ENCODE data around the gene CCDC9B. TPM values are rescaled to one million over a fixed set of nuclear protein-coding genes. Genes with fewer than 3 reads are reported as not detected.

Gene CCDC9B
- total RNA-seq, 2 donors from 2014 or later: 9.0 to 29.7 TPM

DNA sequence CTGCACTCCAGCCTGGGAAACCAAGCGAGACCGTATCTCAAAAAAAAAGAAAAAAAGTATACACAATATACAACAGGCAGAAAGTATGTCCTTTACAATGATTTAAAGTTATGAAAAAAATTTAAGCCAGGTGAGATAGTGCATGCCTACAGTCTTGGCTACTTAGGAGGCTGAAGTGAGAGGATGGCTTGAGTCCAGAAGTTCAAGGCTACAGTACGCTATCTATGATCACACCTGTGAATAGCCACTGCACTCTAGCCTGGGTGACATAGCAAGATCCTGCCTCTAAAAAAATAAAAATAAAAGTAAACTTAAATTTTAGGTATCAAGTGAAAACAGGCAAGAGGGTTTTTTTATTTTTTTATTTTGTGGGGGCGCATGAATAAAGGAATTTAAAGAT lies 38.6 kb upstream of the CCDC9B start:
- H3K4me1 ChIP-seq (replicated peaks): no peaks in the 10 kb centered on the region
- no peaks in the 10 kb centered on the region for H3K36me3 ChIP-seq
- H3K27me3 ChIP-seq (replicated peaks; ENCODE audit: insufficient read depth): no peaks in the 10 kb centered on the region
- WGBS: 88% methylated on average over 4 of the region's 4 CpGs
- no peaks in the 10 kb centered on the region for H3K9me3 ChIP-seq
- no peak overlapping the region for H3K27ac ChIP-seq
- no peak overlapping the region for H3K4me3 ChIP-seq
- TF ChIP-seq, protein P1, sequence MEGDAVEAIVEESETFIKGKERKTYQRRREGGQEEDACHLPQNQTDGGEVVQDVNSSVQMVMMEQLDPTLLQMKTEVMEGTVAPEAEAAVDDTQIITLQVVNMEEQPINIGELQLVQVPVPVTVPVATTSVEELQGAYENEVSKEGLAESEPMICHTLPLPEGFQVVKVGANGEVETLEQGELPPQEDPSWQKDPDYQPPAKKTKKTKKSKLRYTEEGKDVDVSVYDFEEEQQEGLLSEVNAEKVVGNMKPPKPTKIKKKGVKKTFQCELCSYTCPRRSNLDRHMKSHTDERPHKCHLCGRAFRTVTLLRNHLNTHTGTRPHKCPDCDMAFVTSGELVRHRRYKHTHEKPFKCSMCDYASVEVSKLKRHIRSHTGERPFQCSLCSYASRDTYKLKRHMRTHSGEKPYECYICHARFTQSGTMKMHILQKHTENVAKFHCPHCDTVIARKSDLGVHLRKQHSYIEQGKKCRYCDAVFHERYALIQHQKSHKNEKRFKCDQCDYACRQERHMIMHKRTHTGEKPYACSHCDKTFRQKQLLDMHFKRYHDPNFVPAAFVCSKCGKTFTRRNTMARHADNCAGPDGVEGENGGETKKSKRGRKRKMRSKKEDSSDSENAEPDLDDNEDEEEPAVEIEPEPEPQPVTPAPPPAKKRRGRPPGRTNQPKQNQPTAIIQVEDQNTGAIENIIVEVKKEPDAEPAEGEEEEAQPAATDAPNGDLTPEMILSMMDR (IDR thresholded peaks at IDR 0.05): no peak
- TF ChIP-seq POLR2AphosphoS5 (IDR thresholded peaks at IDR 0.05) (no peak), POLR2A (IDR thresholded peaks at IDR 0.05) (no peak)
- intact Hi-C loops (cut with DNase I): no loop called here
- no peak for DNase-seq (ENCODE audit: low spot score)

DNA sequence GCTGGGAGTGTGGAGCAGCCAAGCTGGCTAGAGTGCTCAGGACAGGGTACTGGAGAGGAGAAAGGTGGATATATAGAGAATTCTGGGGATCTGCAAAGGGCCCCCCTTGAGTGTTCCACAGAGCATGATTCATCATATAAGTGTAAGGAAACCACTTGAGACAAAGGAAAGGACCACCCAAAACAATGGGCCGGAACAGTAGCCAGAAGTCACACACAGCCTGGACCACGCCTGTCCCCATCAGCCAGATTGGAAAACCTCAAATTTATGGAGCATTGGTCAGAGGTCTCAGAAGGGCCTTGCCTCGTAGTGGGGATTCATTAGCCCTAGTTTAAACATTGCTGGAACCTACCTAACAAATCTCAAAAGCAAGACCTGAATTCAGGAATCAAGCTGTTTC lies 36.9 kb upstream of the CCDC9B start:
- no peak for DNase-seq (ENCODE audit: low spot score)
- intact Hi-C loops (cut with DNase I): no loop called here
- Histone ChIP-seq H3K4me1 (replicated peaks) (no peaks in the 10 kb centered on the region), H3K27me3 (replicated peaks; ENCODE audit: insufficient read depth) (no peaks in the 10 kb centered on the region), H3K36me3 (no peaks in the 10 kb centered on the region), H3K4me3 (no peak overlapping the region), H3K27ac (no peak overlapping the region), H3K9me3 (no peaks in the 10 kb centered on the region)
- 67% methylated on average over 3 of the region's 3 CpGs for WGBS
- TF ChIP-seq, protein P1 (IDR thresholded peaks at IDR 0.05): no peak
- no peak for TF ChIP-seq POLR2A (IDR thresholded peaks at IDR 0.05)
- TF ChIP-seq POLR2AphosphoS5 (IDR thresholded peaks at IDR 0.05): no peak

DNA sequence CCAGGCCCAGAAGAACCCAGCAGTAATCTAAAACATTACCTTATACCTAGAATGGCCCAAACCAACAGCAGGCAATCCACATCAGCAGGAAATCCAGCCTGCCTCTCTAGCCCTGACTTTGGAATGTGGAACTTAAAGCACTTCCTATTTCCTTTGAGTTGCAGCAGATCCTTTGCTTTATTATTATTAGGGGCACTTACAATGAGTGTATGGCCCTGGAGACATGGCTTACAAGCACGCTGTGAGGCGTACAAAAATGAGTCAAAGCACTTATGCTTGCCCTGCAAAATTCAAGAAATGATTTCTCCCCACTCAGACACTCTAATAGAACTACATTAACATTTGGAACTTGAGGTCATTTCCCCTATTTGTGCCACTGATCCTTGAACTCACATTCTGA lies 32.2 kb upstream of the CCDC9B start:
- no peak overlapping the region for H3K27ac ChIP-seq
- H3K27me3 ChIP-seq (replicated peaks; ENCODE audit: insufficient read depth): no peaks in the 10 kb centered on the region
- no peak overlapping the region for H3K4me3 ChIP-seq
- intact Hi-C loops (cut with DNase I): no loop called here
- WGBS: 71% methylated on average over 2 of the region's 2 CpGs
- peaks cover 2% of the 10 kb centered on the region for H3K4me1 ChIP-seq (replicated peaks)
- TF ChIP-seq POLR2A (IDR thresholded peaks at IDR 0.05) (no peak), POLR2AphosphoS5 (IDR thresholded peaks at IDR 0.05) (no peak)
- TF ChIP-seq, protein P1 (IDR thresholded peaks at IDR 0.05): no peak
- DNase-seq (ENCODE audit: low spot score): no peak
- H3K9me3 ChIP-seq: no peaks in the 10 kb centered on the region
- no peaks in the 10 kb centered on the region for H3K36me3 ChIP-seq

DNA sequence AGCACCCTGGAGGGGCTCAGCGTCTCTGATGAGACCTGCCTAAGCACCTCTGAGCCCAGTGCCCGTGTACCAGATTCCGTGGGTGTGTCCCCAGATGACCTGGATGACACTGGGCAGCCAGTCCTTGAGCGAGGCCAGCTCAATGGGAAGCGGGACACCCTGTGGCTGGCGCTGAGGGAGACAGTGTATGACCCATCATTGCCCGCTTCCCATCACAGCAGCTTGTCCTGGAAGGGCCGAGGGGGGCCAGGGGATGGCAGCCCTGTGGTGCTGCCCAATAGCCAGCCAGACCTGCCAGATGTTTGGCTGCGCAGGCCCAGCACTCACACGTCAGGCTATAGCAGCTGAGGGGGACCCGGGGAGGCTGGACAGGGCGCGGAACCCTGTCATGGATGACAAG lies 29.2 kb upstream of the CCDC9B start:
- intact Hi-C loops (cut with DNase I): loop anchor here (10.0 kb wide), 1 partner anchor 85 kb away; the partner anchor contains the start of gene ANKRD63
- H3K9me3 ChIP-seq: no peaks in the 10 kb centered on the region
- no peak for DNase-seq (ENCODE audit: low spot score)
- TF ChIP-seq POLR2A (IDR thresholded peaks at IDR 0.05) (no peak), POLR2AphosphoS5 (IDR thresholded peaks at IDR 0.05) (no peak)
- TF ChIP-seq, protein P1 (IDR thresholded peaks at IDR 0.05): no peak
- peaks cover 5% of the 10 kb centered on the region for H3K4me1 ChIP-seq (replicated peaks)
- no peaks in the 10 kb centered on the region for H3K27me3 ChIP-seq (replicated peaks; ENCODE audit: insufficient read depth)
- 93% methylated on average over 13 of the region's 13 CpGs for WGBS
- no peak overlapping the region for H3K4me3 ChIP-seq
- no peaks in the 10 kb centered on the region for H3K36me3 ChIP-seq
- H3K27ac ChIP-seq: no peak overlapping the region

DNA sequence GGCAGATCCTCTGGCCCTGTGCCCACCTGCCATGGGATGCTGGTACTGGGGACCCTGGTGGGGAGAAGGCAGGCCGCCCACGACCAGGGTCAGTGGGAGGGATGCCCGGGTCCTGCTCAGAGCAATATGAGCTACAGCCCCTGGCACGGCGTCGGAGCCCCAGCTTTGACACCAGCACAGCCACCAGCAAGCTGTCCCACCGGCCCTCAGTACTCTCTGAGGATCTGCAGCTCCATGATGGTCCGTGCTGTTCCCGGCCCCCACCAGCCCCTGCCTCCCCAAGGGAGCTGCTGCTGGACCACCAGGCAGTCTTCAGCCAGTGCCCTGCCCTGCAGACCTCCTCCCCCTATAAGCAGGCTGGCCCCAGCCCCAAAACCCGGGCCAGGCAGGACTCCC lies 28.7 kb upstream of the CCDC9B start:
- H3K27me3 ChIP-seq (replicated peaks; ENCODE audit: insufficient read depth): no peaks in the 10 kb centered on the region
- TF ChIP-seq POLR2A (IDR thresholded peaks at IDR 0.05) (no peak), POLR2AphosphoS5 (IDR thresholded peaks at IDR 0.05) (no peak)
- TF ChIP-seq, protein P1 (IDR thresholded peaks at IDR 0.05): no peak
- no peak overlapping the region for H3K4me3 ChIP-seq
- 91% methylated on average over 10 of the region's 10 CpGs for WGBS
- H3K4me1 ChIP-seq (replicated peaks): peaks cover 5% of the 10 kb centered on the region
- intact Hi-C loops (cut with DNase I): loop anchor here (10.0 kb wide), 1 partner anchor 85 kb away; the partner anchor contains the start of gene ANKRD63
- no peaks in the 10 kb centered on the region for H3K36me3 ChIP-seq
- no peaks in the 10 kb centered on the region for H3K9me3 ChIP-seq
- no peak overlapping the region for H3K27ac ChIP-seq
- DNase-seq (ENCODE audit: low spot score): no peak

Measured in prostate gland (tissue), 2 donors.